AG10803 (cell line): ENCODE measurements around the gene RNF145.
"Not testable (repeated sequence)": the region's sequence is repeated elsewhere in the genome, so short reads cannot be mapped to it uniquely, and the experiment has no call there.

Source experiments
- DNase-seq: peaks from one replicate; pipeline ENCODE4 v3.0.0; 2010; ENCODE audit warnings: low read depth
- H3K4me3 ChIP-seq: 2 replicates; pipeline ENCODE4 v1.5.1; 2011; ENCODE audit warnings: mild to moderate bottlenecking, low read length, control low read depth
- TF ChIP-seq, protein P1 (sequence below): conservative IDR thresholded peaks from 2 replicates; pipeline ENCODE4 v1.5.1; 2011; ENCODE audit warnings: mild to moderate bottlenecking, low read length, control low read depth, inconsistent platforms

Gene RNF145

DNA sequence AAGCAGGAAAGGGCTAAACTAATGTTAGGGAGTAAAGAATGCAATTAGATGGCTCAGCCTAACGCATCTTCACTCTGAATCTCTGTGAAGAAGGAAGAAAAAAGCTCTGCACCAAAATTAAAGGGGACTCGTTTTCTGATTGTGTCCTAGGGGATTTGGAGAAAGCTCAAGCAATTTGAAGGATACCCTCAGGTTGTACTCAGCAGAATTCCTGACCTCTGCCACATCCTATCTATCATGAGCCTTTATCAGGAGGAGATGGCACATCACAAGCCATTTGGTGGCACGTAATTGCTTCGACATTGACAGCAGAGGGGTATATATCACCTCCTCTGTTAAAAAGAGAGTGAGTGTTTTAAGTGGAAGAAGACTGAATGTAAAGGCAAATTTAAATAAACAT is 77.4 kb downstream of the RNF145 start:
- DNase-seq = no peak
- TF ChIP-seq, protein P1, sequence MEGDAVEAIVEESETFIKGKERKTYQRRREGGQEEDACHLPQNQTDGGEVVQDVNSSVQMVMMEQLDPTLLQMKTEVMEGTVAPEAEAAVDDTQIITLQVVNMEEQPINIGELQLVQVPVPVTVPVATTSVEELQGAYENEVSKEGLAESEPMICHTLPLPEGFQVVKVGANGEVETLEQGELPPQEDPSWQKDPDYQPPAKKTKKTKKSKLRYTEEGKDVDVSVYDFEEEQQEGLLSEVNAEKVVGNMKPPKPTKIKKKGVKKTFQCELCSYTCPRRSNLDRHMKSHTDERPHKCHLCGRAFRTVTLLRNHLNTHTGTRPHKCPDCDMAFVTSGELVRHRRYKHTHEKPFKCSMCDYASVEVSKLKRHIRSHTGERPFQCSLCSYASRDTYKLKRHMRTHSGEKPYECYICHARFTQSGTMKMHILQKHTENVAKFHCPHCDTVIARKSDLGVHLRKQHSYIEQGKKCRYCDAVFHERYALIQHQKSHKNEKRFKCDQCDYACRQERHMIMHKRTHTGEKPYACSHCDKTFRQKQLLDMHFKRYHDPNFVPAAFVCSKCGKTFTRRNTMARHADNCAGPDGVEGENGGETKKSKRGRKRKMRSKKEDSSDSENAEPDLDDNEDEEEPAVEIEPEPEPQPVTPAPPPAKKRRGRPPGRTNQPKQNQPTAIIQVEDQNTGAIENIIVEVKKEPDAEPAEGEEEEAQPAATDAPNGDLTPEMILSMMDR = no peak
- no peak overlapping the region for H3K4me3 ChIP-seq

DNA sequence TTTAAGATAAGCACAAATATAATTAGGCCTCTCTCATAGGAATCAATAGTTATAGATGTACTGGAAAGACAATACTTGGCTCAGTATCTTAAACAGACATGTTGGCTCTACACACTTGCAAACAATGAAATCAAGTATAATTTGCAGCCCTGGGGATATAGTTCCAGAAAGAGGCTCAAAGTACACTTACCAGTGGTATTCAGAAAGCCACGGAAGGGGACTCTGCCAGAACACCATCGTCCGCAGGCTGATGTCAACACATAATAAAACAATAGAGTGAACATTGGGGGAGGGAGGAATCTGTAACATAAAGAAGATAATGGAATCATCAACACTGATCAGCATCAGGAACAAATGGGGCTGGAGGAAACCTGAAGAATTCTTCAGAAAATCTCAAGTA is 78.5 kb downstream of the RNF145 start:
- DNase-seq = peak; percentile 9
- TF ChIP-seq, protein P1 = no peak
- no peak overlapping the region for H3K4me3 ChIP-seq

DNA sequence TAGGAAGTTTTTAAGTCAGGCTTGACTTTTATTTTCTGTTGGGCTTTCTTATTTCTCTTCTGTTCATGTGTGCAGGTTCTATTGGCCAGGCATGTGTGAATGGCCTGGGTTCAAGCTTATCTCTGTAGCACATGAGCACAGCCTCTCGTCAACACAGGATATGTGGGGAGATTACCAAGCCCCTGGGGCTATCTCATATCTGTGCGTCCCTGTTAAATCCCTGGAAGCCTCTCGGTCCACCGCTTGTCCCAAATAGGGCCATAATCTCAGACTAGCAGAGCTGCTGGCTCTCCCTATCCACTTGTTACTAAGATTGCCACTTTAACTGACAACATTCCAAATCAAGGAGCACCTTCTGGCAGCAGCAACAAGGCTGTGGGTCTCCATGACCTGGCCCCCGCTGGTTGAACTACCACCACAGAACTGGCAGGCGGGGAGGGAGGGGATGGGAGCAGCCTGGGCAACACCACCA is 81.2 kb downstream of the RNF145 start:
- no peak for DNase-seq
- H3K4me3 ChIP-seq = no peak overlapping the region
- TF ChIP-seq, protein P1 = no peak

DNA sequence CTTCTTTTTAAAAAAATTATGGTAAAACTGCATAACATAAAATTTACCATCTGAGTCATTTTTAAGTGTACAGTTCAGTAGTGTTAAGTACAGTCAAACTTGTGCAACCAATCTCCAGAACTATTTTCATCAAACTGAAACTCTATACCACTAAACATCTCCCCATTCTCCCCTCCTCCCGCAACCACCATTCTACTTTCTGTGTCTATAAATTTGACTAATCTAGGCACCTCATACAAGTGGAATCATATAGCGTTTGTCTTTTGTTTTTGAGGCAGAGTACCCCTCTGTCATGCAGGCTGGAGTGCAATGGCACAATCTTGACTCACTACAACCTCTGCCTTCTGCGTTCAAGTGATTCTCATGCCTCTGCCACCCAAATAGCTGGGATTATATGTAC is 85.7 kb downstream of the RNF145 start:
- no peak overlapping the region for H3K4me3 ChIP-seq
- TF ChIP-seq, protein P1 = no peak
- DNase-seq = no peak

DNA sequence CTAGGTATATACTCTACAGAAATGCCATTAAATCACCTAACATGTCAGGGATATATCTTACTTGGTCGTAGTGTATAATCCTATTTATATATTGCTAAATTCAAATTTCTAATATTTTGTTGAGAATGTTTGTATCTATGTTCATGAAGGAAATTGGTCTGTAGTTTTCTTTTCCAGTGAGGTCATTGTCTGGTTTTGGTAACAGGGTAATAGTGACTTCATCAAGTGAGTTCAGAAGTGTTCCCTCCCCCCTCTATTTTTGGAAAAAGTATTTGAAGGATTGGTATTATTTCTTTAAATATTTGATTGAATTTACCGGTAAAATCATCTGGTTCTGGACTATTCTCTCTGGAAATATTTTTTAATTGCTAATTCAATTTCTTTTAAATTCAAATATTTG is 86.2 kb downstream of the RNF145 start:
- H3K4me3 ChIP-seq = no peak overlapping the region
- DNase-seq = no peak
- TF ChIP-seq, protein P1 = no peak

DNA sequence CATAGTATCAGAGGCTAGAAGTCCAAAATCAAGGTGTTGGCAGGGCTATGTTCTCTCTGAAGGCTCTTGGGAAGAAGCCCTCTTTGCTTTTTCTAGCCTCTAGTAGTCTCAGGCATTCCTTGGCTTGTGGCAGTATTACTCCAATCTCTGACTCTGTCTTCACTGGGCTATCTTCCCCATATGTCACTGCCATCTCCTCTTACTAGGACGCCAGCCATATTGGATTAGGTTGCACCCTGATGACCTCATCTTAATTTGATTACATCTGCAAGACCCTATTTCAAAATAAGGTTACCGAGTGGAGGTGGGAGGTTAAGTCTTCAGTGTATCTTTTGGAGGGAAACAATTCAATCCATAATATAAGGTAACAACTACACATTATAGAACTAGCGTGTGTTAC is 88.3 kb downstream of the RNF145 start:
- no peak for DNase-seq
- TF ChIP-seq, protein P1 = no peak
- H3K4me3 ChIP-seq = no peak overlapping the region

DNA sequence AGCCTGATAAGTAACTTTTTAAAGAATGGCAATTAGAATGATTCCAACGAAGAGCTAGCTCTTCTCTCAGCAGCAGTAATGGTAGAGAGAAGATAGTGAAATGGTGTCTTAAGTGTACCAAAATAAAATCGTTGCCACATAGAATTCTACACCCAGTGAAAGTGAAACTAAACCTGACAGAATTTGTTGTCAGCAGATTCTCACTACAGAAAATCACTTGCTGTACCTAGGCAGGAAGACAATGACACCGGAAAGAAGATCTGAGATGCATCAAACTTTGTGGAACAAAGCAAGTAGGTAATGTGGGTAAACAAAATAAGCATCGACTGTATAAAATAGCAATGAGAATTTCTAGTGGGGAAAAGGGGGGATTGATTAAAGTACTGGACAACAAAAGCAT is 88.9 kb downstream of the RNF145 start:
- no peak for DNase-seq
- TF ChIP-seq, protein P1 = no peak
- no peak overlapping the region for H3K4me3 ChIP-seq

DNA sequence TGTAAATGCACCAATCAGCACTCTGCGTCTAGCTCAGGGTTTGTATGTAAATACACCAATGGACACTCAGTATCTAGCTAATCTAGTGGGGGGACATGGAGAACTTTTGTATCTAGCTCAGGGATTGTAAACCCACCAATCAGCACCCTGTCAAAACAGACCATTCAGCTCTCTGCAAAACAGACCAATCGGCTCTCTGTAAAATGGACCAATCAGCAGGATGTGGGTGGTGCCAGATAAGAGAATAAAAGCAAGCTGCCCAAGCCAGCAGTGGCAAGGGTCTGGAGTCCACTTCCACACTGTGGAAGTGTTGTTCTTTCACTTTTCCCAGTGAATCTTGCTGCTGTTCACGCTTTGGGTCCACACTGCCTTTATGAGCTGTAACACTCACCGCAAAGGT is 89.5 kb downstream of the RNF145 start:
- H3K4me3 ChIP-seq, DNase-seq: not testable (repeated sequence)

DNA sequence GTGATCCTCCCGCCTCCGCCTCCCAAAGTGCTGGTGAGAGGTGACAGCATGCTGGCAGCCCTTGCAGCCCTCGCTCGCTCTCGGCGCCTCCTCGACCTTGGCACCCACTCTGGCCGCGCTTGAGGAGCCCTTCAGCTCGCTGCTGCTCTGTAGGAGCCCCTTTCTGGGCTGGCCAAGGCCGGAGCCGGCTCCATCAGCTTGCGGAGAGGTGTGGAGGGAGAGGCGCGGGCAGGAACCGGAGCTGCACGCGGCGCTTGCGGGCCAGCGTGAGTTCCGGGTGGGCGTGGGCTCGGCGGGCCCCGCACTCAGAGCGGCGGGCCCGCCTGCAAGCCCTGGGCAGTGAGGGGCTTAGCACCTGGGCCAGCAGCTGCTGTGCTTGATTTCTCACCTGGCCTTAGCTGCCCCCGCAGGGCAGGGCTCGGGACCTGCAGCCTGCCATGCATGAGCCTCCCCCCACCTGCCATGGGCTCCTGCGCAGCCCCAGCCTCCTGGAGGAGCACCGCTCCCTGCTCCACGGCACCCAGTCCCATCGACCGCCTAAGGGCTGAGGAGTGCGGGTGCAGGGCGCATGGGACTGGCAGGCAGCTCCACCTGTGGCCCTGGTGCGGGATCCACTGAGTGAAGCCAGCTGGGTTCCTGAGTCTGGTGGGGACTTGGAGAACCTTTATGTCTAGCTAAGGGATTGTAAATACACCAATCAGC is 90.2 kb downstream of the RNF145 start:
- not testable (repeated sequence) for H3K4me3 ChIP-seq, DNase-seq
